Stimulated activated CD8-positive, alpha-beta memory T cell treated with anti-CD3 and anti-CD28 coated beads, Interleukin-7, amount 100 ng/mL, for 1 hour (primary cell): ENCODE results near the gene DDIT3.
"Not testable (repeated sequence)": the region's sequence is repeated elsewhere in the genome, so short reads cannot be mapped to it uniquely, and the experiment has no call there.

ENCODE experiments used
- DNase-seq, 2 donors: peaks; one replicate each; pipeline ENCODE4 v3.0.0-alpha.2; 2020; ENCODE audit warnings: low read depth in 2 of 2

The DDIT3 gene, protein sequence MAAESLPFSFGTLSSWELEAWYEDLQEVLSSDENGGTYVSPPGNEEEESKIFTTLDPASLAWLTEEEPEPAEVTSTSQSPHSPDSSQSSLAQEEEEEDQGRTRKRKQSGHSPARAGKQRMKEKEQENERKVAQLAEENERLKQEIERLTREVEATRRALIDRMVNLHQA

DNA sequence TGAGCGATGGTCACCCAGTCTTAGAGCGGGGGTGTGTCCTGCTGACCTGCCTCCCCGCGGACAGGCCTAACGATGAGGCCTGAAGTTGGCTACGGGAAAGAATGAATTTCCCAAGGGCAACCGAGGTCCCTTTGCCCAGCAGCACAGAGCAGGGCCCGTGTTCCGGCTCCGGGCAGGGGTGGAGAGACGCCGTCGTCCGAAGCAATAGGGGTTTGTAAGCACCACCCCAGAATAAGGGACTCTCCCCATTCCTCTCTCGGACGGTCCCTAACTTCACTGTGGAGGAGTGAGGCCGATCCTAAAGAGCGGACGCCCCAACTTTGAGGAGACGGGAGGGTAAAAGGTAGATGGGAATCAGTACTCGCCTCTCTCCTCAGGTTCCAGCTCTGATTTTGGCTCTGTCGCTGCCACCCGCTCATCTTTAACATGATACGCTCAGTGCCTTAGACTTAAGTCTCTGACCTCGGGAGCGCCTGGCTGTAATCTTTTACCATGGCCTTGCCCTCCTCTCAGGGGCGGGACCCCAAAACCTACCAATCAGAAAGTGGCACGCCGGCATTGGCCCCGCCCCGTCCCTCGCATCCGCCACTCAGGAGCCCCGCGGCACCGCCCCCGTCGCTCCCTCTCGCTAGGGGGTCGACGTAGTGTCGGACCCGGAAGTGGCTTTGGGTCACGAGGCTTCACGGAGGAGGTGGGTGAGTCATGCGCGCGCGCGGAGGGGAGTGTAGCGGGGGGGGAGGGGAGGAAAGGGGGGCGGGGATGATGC is at the start of gene DDIT3:
TSS of gene DDIT3 (minus strand) at position 462 of the 766 bp plus-strand sequence. CDS start 3,108 bp downstream, outside the sequence.
- peak; percentile 99 for DNase-seq

DNA sequence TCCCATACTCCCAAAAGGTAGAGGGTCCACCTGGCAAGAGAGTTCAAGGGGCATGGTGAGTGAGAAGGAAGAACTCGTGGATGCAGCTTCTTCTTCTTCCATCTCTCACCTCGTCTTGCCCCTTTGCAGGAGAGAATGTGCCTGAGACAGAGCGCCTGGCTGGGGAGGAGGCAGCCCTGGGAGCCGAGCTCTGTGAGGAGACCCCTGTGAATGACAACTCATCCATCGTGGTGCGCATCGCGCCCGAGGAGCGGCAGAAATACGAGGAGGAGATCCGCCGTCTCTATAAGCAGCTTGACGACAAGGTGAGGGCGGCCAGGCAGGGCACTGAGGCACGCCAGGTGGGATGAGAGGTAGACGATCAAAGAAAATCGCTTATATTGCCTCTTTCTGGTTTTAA is 49.5 kb upstream of the DDIT3 start:
- no peak for DNase-seq

DNA sequence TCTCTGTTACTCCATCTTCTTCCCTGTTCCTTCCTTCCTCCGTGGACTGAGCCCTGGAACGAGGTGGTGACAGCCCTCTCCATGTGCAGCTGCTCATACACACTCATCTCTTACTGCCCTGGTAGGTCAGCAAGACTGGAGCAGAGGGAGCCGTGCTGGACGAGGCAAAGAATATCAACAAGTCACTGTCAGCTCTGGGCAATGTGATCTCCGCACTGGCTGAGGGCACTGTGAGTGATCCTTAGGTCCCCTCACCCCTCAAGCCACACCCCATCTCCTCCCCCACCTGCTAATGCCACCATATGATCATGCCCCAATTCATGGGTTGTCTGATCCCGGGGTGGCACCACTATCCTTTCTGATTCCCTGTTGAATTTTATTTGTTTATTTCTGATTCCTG is 48.5 kb upstream of the DDIT3 start:
- DNase-seq: no peak

DNA sequence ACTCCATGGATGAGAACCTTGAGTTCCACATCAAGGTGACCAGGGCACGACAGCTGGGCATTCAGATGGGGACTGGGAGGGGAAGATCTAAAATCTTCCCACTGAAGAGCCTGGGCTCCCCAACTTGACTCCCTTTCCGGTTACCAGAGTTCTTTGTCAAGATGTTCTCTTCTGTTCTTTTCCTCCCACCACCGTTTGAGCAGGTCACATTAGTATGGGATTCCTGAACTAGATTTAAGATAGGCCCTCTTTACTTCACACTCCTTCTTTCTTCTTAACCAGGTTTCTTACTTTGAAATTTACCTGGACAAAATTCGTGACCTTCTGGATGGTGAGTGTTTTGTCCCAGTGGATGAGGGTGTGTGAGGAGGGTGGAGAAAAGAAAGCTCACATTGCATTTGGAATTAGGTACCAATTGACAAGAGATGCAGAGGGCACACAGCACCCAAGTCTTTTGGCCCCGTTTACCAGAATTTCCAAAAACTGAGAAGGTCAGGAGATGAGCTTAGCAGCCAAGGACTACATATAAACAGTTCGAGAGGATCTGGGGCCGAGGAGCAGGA is 43.9 kb upstream of the DDIT3 start:
- no peak for DNase-seq

DNA sequence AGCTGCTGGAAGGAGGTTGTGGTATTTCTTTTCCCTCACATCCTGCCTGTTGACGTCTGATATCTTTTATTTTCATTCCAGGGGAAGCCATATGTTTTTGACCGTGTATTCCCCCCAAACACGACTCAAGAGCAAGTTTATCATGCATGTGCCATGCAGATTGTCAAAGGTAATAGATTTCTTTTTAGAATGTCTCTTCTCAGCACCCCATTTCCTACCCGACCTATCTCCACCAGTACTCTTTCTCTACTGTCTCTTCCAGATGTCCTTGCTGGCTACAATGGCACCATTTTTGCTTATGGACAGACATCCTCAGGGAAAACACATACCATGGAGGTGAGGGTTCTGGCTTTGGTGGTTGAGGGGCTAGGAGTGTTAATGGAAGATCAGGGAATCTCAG is 43.0 kb upstream of the DDIT3 start:
- DNase-seq: no peak

DNA sequence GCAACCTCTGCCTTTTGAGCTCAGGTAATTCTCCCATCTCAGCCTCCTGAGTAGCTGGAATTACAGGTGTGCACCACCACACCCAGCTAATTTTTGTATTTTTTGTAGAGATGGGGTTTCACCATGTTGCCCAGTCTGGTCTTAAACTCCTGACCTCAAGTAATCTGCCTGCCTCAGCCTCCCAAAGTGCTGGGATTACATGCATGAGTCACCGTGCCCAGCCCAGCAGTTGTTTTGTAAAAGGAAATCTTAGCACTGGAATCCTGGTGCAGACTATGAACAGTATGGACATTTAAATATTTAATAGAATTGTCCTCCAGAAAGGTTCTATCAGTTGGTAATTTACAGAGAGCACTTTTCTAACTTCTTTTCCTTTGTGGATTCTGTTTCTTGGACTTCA is 40.8 kb upstream of the DDIT3 start:
- not testable (repeated sequence) for DNase-seq

DNA sequence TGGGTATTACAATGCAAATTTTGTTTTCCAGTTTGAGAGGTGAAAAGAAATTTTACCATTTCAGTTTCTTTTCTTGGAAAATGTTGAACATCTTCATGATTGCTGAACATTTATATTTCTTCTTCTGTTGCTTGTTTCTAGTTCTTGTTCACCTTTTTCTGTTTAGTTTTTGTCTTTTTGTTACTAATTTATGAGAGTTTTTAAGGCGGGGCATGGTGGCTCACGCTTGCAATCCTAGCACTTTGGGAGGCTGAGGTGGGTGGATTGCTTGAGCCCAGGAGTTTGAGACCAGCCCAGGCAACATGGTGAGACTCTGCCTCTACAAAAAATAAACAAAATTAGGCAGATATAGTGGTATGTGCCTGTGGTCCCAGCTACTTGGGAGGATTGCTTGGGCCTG is 40.2 kb upstream of the DDIT3 start:
- DNase-seq: no peak

DNA sequence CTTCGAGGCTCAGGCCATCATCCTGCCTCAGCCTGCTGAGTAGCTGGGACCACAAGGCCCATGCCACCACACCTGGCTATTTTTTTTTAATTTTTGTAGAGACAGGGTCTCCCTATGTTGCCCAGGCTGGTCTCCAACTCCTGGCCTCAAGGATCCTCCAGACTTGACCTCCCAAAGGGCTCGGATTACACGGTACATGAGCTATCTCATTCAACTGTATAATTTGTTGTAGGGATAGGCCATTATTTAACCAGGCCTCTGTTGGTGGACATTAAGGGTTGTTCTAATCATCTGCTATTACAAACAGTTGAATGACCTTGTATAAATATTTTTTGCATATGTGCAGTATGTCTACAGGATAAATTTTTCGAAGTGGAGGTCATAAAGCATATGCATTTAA is 38.5 kb upstream of the DDIT3 start:
- no peak for DNase-seq

DNA sequence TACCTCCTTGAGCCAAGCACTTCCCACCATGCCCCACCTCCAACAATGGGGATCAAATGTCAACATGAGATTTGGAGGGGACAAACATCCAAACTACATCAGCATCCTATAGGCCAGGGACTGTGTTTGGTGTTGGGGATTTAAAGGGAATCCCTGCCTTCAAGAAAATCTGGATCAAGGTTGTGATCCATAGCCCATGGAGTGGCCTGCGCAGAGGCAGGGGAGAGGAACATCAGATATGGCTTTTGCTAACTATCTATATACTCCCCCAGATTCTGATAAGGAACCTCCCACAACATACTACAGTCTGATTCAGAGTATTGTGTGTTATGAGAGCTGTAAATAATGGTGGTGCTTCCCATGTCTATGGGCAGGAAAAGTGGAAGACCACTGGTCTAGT is 34.6 kb upstream of the DDIT3 start:
- DNase-seq: no peak

DNA sequence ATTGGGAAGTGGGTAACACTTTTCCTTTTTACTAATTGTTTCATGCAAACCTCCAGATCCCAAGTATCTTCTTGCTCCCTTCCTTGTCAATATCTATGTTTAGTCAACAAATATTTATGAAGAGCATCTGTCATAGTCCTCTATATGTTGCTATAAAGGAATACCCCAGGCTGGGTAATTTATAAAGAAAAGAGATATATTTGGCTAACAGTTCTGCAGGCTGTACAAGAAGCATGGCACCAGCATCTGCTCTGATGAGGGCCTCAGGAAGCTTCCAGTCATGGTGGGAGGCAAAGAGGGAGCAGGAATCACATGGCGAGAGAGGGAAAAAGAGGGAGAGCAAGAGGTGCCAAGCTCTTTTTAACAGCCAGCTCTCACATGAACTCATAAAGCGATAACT is 34.1 kb upstream of the DDIT3 start:
- no peak for DNase-seq

DNA sequence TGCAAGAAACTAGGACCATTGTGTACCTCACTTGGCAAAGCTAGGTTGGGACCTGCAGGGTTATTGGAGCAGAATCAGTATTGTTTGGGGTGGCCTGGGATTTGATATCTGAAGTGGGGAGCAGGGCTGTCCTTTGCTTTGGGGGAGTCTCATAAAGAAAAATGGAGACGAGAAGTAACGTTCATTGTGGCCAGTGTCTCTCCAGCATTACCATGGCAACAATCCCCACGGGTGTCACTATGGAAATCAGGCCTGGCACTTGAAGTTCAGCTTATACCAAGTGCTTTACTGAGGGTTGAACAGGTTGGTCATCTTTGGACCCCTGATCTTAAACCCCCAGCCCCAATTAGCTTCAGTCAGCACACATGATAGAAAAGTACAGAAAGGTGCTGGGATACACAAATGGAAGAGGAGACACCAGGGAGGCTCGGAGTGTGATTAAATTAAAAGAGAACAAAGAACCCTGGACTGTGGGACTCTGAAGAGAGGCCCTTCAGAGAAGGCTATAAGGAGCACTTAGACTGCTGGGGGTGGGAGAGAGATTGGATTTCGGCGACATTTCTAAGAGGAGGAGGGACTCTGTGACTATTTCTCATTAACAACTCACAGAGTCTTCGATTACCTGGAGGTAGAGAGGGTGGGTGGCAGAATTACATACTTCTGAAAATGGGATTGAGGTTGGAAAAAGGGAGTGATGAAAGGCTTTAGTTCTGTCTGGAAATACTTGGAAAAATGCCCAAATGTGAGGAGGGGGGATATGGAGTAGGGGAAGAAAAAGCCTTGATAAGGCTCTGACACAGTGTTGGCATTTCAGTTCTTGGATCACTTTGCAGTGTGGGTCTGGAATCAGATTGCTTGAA is 33.3 kb upstream of the DDIT3 start:
- DNase-seq: no peak

DNA sequence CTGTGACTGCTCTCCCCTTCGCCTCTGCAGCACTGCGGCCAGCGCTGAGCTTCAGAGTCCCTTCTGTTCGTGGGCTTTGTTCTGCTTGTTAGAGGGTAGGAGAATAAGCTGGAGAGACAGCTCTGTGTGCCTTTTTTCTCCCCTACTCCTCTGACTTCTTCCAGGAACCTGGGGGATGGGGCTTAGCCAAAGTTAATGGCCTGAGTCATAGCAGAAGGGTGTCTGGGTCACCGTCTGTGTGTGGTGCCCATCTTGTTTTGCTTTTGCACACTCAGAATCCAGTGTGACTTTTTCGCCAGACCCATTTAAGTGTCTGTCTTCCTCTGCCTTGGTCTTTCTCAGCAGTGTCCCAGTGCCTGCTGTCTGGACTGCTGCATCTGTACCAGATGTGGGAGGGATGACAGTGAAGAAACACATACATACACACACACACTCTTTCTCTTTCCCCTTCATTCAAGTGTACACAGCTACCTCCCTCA is 32.6 kb upstream of the DDIT3 start:
- DNase-seq: no peak

DNA sequence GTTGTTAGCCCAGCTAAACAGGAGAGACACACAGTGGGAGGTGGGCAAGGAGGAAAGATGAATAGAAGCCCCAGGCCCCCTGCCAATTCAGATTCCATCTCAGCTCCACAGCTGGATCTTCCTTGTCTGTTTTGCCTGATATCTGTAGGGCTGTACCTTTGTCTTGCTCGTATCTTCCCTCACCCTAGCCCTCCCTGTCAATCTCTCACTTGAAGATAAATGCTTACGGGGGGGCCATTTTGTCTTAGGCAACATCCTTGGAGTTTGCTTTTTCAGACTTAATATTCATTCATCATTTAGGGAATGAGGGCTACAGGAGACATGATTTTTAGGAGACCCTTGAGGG is 32.0 kb upstream of the DDIT3 start:
- no peak for DNase-seq

DNA sequence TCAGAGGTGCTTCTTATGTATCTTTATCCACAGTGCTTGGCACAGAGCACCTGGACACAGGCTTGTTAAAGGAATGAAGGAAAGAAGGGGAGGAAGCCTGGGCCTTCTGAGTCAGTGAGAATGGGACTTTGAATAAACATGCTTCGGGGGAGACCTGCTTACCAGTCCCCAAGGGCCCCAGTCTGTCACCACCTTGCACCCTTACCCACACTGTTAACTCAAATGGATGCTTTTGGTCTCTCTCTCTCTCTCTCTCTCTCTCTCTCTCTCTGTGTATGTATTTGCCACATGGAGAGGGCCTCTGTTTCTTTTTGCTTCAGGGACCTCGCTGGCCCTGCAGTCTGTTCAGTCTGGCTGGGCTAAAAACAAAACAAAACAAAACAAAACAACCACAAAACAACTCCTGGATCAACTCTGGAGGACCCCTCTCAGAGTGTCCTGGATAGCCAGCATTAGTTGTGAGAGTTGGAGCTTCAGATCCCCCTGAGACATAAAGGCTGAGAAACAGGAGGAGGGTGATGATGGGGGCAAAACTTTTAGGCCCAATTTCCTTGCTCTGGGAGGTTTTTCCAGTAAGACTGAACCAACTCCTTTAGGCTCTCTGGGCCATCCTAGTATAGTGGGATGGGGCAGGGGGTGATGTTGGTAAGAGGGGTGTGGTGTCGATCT is 31.5 kb upstream of the DDIT3 start:
- DNase-seq: no peak

DNA sequence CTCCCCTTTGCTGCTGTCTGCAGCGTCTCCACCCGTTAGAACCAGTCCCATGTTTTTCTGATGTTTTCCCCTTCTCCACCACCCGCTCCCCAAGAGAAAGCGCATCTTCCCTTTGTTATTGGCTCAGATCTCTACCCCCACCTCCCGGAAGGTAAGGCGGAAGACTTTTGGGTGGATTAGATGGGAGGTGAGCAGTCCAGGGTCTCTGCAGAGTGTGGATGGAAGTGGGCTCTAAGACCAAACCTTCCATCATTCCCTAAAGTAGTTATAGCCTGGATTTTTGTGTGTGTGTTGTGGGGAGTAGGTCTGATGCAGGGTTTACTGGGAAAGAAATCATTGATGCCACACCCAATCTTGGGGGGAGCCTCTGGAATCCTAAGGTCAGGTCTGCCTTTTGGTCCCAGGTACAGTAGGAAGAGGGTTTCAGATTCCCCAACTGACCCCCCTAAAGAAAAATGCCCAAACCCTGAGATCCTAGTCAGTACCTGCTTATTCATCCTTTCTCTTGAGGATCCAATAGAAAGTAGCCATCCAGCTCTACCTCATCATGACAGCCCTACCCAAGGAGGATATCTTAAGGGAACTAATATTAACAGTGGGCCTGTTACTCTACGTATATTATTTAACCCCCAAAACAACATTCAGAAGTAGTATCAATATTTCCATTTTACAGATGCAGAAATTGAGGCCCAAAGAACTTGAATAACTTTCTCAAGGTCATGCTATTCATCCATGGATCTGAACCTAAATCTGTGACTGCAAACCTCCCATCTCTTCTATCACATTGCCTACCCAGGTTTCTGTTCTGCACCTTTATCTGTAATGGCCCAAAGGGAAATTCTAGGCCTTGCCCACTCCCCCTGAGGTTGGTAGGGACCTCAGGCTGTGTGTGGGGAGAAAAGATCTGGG is 30.6 kb upstream of the DDIT3 start:
- no peak for DNase-seq

DNA sequence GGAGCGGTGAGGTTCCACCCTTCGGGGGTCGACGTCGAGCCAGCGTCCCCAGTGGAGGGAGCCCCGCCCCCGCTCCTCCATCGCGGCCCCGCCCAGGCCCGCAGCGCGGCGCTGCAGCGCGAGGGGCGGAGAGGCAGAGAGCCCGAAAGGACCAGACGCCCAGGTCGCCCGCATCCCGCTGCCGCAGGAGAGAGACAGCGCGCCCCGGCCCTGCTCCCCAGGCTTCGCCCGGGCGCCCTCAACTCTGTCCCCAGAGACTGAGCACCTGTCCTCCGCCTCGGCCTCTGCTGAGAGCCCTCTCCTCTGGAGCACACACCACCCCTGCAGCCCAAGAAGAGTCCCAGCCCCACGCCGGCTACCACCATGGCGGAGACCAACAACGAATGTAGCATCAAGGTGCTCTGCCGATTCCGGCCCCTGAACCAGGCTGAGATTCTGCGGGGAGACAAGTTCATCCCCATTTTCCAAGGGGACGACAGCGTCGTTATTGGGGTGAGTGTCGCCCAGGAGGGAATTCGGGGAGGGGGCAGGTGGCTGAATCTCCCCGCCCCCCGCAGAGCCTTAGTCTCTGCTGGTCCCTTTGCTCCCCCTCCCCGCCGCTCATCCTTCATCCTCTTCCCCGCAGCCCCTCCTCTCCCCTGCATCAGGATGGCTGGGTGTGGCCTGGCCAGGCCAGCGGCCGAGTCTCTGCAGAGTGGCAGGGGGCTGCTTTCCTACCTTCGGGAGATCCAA is 29.8 kb upstream of the DDIT3 start, which contains the start of gene KIF5A:
TSS of gene KIF5A (plus strand) at position 136 of the 732 bp plus-strand sequence. CDS start at position 364, 228 bp downstream.
- peak in 1 of 2 donors; percentile 26 for DNase-seq

DNA sequence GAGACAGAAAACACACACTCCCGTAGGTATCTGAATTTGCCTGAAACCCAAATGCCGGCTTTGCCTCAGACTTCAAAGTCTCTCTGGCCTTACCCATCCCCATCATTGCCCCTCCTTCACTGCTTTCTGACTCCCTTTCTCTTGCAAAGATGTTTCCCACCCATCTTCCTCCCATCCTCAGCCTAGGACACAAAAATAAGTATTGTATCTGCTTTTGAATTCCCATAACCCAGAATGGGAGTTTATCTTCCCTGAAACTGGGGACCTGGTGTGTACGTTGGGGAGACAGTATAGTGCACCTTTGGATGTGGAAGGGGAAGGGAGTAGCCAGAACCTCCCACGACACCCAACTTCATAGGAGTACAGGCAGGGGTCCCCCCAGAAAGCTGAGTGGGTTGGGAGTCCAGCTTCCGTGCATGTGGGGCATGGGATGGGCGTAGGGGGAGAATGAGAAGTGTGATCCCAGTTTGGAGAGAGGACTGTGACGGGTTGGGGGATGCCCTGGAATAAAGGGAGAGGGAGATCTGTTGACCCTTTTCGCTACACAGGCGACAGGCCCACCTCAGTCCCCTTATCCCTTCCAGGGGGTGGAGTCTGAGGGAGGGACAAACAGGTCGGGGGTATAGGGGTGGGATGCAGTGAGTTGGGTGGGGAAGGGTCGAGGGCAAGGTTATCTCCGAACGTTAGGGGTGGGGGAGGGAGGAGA is 29.0 kb upstream of the DDIT3 start:
- DNase-seq: no peak

DNA sequence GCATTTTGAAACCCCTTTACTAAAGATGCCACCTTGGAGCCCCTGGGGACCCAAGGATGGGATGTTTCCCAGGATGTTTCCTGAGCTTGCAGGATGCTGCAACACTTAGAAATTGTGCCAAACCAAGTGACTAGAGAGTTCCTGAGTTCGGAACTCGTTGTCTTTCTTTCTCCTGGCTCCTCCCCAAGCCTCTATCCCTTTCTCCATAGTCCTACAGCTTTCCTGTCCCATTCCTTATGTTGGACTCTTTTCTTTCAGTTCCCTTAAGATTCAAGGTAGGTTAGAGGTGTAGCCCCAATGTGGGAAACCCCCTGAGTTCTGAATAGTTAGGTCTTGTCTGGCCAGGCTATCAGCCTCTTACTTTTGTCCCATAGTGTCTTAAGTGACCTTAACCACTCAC is 28.2 kb upstream of the DDIT3 start:
- DNase-seq: no peak

DNA sequence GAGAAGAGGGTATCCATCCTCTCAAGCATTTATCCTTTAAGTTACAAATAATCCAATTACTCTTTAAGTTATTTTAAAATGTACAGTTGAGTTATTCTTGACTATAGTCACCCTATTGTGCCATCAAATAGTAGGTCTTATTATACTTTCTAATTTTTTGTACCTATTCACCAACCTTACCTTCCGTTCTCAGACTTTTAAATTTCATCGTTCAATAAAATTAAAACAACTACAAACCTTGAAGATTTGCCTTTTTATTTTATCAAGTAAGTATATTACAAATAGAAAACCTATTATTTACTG is 27.6 kb upstream of the DDIT3 start:
- no peak for DNase-seq
